H1 (cell line): ENCODE measurements around the gene C2CD4A. TPM values are rescaled to one million over a fixed set of nuclear protein-coding genes. Genes with fewer than 3 reads are reported as not detected.

Source experiments
- BRCA1 ChIP-seq: IDR thresholded peaks from 2 replicates; pipeline ENCODE4 v1.6.1; 2012; ENCODE audit warnings: low read depth, low read length, improper control_type of control experiment
- KDM1A ChIP-seq: fragments of 200-600, 300-600 bp; sonication (generic); IDR thresholded peaks from 2 replicates; pipeline ENCODE4 v1.7.1; 2016; ENCODE audit warnings: mild to moderate bottlenecking, low read length, borderline replicate concordance
- RAD21 ChIP-seq, 2 experiments: IDR thresholded peaks in 1 of 2; conservative IDR thresholded peaks in 1 of 2; 2 replicates each; pipeline ENCODE4 v1.6.1; 2011; ENCODE audit warnings: low read depth in 2 of 2, low read length in 2 of 2, improper control_type of control experiment in 1 of 2, inconsistent platforms in 1 of 2, mild to moderate bottlenecking in 1 of 2, moderate library complexity in 1 of 2
- RFX5 ChIP-seq: IDR thresholded peaks from 2 replicates; pipeline ENCODE4 v1.6.1; 2011; ENCODE audit warnings: low read depth, low read length, improper control_type of control experiment, borderline replicate concordance
- SAP30 ChIP-seq: fragments of 300-600 bp; sonication (generic); IDR thresholded peaks from 2 replicates; pipeline ENCODE4 v1.7.1; 2012; ENCODE audit warnings: low read length, moderate library complexity, mild to moderate bottlenecking, inconsistent platforms; ENCODE audit not compliant: insufficient read depth, insufficient replicate concordance
- polyA plus RNA-seq, 7 experiments: library from polyadenylated mRNA; depleted of rRNA in 3 of 7; stranded (reverse) in 5 of 7; unstranded in 2 of 7; fragments of >200 nt in 5 of 7; fragments of 200-250 nt in 2 of 7; gene quantifications; 1 replicate in 5 of 7; 2 replicates in 1 of 7; 4 replicates in 1 of 7; pipeline versions ENCODE4 v1.2.1 to v1.2.3, GENCODE V29; 2011 to 2013; ENCODE audit warnings: missing spikeins in 2 of 7, mixed read lengths in 2 of 7
- total RNA-seq: library from RNA; stranded (reverse); fragmentation: NEBNext Ultra II Directional; extraction: Animal tissue kit (Norgen Biotek cat#: 25700); gene quantifications from 2 replicates; pipeline ENCODE4 v1.2.1, GENCODE V29; 2021
- TF ChIP-seq, protein P1 (sequence below): fragments of 300-600 bp; sonication (generic); IDR thresholded peaks from 2 replicates; pipeline ENCODE4 v1.7.1; 2012; ENCODE audit warnings: low read length, moderate library complexity, mild to moderate bottlenecking, inconsistent platforms; ENCODE audit not compliant: insufficient replicate concordance
- TF ChIP-seq, protein P2 (sequence below): IDR thresholded peaks from 2 replicates; pipeline ENCODE4 v1.6.1; 2011; ENCODE audit warnings: low read length, improper control_type of control experiment
- TF ChIP-seq, protein P3 (sequence below): IDR thresholded peaks from 2 replicates; pipeline ENCODE4 v1.6.1; 2011; ENCODE audit warnings: low read depth, mild to moderate bottlenecking, low read length; ENCODE audit not compliant: insufficient read depth

C2CD4A gene
- total and polyA plus RNA-seq, 2 of the 8 experiments (the other 6 are each of a cell fraction or from before 2014, with no cell fraction given) = not detected

GRCh38 chr15:62118520-62119226 lies 51.9 kb downstream of the C2CD4A start (continued):
- TF ChIP-seq, protein P1, sequence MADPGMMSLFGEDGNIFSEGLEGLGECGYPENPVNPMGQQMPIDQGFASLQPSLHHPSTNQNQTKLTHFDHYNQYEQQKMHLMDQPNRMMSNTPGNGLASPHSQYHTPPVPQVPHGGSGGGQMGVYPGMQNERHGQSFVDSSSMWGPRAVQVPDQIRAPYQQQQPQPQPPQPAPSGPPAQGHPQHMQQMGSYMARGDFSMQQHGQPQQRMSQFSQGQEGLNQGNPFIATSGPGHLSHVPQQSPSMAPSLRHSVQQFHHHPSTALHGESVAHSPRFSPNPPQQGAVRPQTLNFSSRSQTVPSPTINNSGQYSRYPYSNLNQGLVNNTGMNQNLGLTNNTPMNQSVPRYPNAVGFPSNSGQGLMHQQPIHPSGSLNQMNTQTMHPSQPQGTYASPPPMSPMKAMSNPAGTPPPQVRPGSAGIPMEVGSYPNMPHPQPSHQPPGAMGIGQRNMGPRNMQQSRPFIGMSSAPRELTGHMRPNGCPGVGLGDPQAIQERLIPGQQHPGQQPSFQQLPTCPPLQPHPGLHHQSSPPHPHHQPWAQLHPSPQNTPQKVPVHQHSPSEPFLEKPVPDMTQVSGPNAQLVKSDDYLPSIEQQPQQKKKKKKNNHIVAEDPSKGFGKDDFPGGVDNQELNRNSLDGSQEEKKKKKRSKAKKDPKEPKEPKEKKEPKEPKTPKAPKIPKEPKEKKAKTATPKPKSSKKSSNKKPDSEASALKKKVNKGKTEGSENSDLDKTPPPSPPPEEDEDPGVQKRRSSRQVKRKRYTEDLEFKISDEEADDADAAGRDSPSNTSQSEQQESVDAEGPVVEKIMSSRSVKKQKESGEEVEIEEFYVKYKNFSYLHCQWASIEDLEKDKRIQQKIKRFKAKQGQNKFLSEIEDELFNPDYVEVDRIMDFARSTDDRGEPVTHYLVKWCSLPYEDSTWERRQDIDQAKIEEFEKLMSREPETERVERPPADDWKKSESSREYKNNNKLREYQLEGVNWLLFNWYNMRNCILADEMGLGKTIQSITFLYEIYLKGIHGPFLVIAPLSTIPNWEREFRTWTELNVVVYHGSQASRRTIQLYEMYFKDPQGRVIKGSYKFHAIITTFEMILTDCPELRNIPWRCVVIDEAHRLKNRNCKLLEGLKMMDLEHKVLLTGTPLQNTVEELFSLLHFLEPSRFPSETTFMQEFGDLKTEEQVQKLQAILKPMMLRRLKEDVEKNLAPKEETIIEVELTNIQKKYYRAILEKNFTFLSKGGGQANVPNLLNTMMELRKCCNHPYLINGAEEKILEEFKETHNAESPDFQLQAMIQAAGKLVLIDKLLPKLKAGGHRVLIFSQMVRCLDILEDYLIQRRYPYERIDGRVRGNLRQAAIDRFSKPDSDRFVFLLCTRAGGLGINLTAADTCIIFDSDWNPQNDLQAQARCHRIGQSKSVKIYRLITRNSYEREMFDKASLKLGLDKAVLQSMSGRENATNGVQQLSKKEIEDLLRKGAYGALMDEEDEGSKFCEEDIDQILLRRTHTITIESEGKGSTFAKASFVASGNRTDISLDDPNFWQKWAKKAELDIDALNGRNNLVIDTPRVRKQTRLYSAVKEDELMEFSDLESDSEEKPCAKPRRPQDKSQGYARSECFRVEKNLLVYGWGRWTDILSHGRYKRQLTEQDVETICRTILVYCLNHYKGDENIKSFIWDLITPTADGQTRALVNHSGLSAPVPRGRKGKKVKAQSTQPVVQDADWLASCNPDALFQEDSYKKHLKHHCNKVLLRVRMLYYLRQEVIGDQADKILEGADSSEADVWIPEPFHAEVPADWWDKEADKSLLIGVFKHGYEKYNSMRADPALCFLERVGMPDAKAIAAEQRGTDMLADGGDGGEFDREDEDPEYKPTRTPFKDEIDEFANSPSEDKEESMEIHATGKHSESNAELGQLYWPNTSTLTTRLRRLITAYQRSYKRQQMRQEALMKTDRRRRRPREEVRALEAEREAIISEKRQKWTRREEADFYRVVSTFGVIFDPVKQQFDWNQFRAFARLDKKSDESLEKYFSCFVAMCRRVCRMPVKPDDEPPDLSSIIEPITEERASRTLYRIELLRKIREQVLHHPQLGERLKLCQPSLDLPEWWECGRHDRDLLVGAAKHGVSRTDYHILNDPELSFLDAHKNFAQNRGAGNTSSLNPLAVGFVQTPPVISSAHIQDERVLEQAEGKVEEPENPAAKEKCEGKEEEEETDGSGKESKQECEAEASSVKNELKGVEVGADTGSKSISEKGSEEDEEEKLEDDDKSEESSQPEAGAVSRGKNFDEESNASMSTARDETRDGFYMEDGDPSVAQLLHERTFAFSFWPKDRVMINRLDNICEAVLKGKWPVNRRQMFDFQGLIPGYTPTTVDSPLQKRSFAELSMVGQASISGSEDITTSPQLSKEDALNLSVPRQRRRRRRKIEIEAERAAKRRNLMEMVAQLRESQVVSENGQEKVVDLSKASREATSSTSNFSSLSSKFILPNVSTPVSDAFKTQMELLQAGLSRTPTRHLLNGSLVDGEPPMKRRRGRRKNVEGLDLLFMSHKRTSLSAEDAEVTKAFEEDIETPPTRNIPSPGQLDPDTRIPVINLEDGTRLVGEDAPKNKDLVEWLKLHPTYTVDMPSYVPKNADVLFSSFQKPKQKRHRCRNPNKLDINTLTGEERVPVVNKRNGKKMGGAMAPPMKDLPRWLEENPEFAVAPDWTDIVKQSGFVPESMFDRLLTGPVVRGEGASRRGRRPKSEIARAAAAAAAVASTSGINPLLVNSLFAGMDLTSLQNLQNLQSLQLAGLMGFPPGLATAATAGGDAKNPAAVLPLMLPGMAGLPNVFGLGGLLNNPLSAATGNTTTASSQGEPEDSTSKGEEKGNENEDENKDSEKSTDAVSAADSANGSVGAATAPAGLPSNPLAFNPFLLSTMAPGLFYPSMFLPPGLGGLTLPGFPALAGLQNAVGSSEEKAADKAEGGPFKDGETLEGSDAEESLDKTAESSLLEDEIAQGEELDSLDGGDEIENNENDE = no peak
- TF ChIP-seq SAP30 (no peak), RFX5 (no peak), KDM1A (no peak), RAD21 (IDR thresholded peaks at IDR 0.05 in 1 of 2, conservative IDR thresholded peaks at IDR 0.05 in 1 of 2; ENCODE audit: low read depth in 2 of 2, low read length in 2 of 2) (no peak), BRCA1 (no peak)
- TF ChIP-seq, protein P2, sequence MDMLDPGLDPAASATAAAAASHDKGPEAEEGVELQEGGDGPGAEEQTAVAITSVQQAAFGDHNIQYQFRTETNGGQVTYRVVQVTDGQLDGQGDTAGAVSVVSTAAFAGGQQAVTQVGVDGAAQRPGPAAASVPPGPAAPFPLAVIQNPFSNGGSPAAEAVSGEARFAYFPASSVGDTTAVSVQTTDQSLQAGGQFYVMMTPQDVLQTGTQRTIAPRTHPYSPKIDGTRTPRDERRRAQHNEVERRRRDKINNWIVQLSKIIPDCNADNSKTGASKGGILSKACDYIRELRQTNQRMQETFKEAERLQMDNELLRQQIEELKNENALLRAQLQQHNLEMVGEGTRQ = no peak
- TF ChIP-seq, protein P3, sequence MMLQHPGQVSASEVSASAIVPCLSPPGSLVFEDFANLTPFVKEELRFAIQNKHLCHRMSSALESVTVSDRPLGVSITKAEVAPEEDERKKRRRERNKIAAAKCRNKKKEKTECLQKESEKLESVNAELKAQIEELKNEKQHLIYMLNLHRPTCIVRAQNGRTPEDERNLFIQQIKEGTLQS = no peak
